HG03060 (cell line): ENCODE measurements around the gene PCYT1A.

Experiments
- ATAC-seq: cut with Tn5 transposase; IDR thresholded peaks from one replicate; pipeline ENCODE4 v1.9.1; 2021; ENCODE audit warnings: low read depth, moderate number of reproducible peaks; ENCODE audit not compliant: unreplicated experiment

The PCYT1A gene

DNA sequence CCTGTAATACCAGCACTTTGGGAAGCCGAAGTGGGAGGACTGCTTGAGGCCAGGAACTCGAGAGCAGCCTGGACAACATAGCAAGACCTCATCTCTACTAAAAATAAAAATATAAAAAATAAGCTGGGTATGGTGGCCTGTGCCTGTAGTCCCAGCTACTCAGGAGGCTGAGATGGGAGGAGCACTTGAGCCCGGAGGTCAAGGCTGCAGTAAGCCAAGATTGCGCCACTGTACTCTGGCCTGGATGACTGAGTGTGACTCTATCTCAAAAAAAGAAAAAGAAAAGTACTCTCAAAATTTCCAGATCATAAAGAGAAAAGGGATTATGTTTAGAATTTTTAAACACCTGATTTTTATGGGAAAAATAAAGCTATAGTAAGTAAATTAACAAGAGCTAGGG, 47.1 kb downstream of the PCYT1A start:
- no peak for ATAC-seq

DNA sequence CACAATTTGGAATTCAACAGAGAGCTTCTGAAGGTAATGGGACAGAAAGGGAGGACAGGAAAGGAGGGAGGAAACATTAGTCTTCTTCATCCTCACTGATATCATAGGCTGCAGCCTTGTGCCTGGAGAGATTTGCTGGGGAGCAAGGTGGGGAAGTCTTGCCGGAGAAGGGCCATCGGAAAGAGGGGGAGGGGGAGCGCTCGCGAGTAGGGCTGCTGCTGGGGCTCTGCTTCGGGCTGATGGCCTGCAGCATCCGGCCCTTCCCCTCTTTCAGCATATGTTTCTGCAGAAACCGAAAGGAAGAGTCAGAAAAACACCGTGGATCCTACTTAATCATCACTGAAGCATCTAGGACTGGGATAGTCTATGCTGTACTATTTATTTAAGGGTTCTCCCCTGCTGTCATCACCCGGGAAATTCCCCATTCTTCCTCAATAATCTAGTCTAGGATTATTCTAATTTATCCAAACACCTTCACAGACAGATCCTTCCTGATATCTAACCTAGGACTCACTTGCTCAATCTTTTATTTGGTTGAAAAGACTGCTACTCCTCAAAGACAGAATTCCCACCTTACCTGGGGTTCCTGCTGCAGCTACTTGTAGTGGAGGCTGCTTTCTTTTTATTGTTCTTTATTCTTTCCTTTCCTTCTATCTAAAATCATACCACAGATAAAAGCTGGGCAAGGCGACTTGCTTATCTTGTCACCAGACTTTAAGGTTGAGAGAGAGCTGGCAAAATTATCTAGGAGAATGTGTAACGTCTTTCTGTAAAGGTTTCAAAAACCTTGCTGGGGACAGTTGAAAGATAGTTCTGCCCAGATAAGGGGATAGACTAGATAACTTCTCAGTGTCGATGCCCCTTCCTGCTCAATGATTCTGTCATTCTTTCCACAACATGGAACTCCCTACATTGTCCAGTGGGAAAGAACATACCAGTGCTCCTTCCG, 48.6 kb downstream of the PCYT1A start:
- no peak for ATAC-seq

DNA sequence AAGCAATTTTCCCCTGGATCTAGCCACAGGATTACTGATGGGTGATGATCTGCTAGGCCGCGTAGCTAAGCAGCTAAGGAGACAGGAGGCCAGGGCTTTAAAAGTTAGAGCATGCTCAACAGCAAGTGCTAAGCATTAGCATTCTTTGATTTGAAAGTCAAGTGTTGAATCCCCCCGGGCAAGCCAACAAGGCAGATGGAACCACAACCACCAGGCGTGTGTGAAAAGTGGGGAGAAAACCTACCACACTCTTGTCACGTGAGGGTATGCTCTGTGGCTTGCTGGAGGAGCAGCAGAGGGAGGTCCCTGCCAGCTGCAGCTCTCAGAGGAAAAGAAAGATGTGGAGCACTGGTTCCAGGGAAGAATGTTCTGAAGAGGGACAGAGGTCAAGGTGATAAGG, 50.3 kb downstream of the PCYT1A start:
- no peak for ATAC-seq

DNA sequence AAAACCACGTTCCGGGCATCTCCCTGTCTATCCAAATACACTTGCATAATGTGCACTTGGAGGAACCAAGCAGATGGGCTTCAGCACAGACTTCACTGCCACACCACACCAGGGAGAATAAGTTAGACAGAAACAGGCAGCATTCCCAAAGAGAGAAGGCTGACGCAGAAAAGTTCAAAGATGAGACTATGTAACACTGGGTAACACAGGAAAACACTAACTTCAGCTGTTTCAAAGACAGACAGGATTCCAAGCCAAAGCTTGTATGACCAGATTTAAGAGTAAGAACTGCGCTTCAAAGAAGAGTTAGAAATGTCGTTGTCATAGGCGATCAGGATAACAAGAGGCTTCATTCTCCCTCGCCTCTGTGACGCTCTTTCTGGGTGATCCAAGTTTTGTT, 51.3 kb downstream of the PCYT1A start:
- no peak for ATAC-seq

DNA sequence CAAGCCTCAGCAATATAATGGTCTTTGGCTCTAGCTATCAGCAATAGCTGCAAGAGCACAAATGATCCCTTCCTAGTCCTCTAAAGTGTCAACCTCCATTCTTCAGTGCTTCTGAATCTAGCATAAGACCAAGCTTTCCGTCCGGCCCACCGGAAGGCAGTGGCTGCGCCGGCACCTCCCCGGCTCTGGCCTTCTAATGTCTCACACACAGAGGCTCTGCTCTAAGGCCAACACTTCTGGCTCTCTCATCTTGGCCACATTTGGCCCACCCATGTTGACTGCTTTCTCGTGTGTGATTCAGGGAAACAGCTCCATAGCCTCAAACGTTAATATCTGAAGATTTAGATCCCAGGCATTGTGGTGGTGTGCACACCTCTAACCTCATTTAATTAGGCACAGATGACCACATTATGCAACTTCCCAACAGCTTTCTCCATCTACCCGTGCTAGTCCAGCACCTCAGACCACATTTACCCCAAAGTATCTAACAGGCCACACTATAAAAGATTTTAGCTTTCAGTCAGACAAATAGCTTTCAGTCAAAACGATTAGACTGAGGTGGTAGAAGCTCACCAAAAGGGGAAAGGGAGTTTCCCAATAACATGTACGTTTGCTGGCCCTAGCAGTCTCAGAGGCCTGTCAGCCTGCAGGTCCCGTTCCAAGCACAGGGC, 51.9 kb downstream of the PCYT1A start:
- no peak for ATAC-seq

DNA sequence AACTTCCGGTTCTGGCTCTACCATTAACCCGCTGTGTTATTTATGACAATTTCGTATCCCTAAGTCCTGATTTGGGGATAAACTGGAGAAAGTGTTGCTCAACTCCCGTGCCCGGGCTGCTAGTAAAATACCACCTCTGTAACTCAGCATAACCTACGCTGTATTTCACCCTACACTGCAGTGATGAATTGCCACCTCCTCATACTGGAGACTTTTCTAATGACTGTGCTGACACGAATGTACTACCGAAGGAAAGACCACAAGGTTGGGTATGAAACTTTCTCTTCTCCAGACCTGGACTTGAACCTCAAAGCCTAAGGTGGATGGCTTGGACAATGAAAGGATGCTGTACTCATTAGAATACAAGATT, 54.7 kb downstream of the PCYT1A start:
- ATAC-seq, result no peak

DNA sequence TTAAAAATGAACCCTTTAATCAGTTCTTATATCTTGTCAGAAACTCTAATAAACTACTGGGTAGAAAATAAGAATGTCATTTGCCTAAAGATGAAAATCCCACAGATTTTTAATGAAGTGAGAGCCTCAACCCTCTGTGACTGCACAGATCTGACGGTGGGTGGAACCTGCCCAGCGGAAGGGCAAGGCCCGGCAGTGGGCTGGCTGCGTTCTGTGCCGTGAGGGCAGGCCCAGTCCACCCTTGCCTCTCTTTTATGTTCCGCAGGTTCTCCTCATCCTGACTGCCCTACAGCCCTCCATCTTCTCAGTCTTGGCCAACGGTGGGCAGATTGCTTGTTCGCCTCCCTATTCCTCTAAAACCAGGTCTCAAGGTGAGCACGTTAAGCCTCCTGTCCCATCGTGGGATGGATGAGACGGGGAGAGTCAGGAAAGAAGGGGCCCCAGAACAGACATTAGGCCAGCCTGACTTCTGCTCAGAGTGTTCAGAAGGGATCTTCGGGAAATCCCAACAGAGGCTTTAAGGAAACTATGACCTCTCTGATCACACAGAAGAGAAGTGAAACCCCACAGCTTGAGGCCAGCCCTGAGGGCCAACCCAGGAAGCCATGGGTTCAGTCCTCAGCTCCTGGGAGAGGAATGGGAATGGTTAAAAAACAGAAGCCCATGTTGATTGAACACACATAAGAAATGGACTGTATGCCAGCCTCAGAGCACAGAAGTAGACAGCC, 55.2 kb downstream of the PCYT1A start:
- ATAC-seq, result no peak

DNA sequence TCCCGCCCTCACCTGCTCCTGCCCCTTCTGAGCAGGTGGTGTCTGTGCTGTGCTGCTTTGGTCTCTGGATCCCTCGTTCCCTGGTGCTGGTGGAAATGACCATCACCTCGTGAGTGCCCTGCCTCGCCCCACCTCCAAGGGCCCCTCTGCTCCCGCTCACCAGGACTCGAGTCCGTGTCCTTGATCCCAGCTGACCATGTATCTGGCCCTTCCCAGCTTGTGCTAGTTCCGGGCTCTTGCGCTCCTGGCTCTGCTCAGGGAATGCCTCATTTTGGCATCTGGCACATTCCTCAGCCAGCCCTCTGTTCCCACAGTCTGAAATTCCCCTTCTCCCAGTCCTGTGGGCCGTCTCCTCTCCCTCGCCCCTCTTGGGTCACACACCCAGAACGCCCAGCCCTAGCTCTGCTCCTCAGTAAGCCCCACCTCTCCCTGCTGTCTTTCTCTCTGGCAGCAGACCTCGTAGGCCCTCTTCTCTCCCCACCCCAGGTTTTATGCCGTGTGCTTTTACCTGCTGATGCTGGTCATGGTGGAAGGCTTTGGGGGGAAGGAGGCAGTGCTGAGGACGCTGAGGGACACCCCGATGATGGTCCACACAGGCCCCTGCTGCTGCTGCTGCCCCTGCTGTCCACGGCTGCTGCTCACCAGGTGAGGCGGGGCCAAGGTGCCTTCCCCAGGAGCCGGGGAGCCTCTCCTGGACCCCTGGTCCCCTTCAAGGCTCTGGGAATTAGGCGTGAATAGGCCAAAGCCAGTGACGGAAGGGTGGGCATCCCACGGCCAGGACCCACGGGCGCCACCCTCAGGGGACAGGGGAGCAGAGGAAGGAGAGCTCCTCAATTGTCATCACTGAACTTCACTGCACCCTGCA, 59.7 kb downstream of the PCYT1A start:
- ATAC-seq, result no peak

DNA sequence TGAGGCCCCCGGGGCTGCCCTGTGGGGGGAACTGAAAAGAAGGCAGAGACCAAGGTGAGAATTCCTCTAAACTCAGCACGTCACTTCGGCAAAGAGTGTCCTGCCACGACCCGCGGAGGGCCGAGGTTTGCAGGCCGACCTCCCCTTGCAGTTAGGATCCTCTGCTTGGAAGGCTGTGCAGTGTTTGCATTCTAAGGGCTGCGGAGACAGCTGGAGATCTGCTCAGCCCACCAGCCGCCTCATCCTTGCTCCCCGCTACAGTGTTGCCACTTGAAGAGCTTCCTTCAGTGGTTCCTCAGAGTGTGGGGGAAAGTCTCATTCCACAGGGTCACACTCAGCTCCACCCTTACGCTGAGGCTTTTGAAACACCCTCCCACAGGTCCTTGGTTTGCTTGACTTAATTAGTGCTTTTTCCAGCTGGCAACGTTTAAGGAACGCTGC, 60.4 kb downstream of the PCYT1A start:
- ATAC-seq, result no peak

DNA sequence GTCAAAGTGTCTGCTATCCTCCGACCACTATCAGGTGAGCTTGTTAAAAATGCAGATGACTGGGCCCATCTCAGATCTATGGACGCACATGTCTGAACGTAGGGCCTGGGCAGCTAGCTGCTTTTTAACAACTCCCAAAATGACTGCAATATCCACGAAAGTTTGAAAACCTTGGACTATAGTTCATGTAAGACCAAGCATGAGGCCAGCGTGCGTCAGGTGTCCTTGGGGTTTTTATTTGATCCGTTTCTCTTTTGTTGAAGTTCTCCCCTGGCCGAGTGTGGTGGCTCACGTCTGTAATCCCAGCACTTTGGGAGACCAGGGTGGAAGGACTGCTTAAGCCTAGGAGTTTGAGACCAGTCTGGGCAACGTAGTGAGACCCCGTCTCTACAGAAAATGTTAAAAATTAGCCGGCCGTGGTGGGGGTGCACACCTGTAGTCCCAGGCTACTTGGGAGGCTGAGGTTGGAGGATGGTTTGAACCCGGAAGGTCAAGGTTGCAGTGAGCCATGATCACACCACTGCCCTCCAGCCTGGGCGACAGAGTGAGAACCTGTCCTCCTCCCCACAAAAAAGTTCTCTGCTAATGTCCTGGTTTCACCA, 61.7 kb downstream of the PCYT1A start:
- ATAC-seq, result no peak

DNA sequence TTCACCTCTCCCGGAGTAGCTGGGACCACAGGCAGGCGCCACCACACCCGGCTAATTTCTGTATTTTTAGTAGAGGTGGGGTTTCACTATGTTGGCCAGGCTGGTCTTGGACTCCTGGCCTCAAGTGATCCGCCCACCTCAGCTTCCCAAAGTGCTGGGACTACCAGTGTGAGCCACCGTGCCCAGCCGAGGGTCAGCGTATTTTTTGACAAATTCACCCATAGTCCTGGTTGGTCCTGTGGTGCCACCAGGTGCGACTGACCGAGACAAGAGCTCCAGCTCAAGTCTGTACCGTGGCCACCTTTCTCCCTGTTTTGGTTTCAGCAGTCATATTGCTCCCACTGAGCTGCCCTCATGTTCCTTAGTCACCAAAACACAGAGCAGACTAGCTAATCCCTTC, 62.4 kb downstream of the PCYT1A start:
- ATAC-seq, result no peak

DNA sequence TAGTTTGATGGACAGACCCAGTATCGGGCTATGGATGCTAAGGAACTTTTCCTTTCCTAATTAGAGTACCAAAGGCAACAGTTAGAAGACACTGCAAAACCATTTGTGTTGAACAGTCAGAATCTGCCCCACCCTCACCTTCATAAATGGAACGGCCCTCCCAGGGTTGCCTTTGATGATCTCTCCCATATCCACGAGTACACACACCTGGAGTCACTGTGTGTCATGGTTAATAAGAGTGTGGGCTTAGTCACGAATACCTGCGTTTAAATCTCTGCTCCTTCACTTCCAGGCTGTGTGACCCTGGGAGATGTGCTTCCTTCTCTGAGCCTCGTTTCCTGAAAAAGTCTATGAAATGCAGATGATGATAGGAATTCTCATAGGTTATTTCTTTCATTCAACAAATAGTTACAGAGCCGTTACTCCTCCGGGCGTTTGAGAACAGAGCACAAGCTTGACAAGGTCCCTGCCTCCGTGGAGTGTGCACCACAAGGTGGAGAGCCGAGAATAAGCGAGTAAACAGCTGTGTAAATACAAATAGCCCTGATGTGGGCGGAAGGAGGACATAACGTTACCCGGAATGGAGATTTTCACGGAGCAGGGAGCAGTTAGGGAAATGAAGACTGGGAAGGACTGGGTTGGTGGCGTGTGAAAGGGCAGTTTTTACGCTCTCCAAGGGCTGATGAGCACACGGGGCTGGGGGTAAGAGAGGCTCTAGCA, 64.5 kb downstream of the PCYT1A start:
- ATAC-seq, result no peak

DNA sequence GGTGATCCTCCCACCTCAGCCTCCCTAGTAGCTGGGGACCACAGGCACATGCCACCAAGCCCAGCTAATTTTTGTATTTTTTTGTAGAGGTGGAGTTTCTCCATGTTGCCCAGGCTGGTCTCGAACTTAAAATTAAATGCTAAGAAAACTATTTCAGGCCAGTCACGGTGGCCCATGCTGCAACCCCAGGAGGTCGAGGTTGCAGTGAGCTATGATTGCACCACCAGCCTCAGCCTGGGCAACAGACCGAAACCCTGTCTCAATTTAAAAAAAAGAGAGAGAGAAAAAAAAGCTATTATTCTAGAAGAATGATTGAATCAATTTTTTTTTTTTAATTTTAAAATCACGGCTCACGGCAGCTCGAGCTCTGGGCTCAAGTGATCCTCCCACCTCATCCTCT, 66.5 kb downstream of the PCYT1A start:
- no peak for ATAC-seq

DNA sequence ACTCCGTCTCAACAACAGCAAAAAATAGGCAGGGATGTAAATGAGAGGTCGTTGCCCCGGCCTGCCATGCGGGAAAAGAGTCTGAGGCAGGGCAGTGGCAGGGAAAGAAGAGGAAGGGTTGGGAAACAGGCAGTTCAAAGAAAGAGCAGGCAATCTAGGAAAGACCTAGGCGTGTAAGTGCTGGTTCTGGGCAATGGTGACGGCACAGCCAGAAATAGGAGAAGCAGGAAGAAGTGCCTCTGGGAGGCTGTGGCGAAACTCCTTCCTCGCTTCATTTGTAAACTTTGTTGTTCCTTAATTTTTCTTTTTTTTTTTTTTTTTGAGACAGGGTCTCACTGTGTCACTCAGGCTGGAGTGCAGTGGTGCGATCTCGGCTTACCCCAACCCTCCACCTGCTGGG, 66.9 kb downstream of the PCYT1A start:
- no peak for ATAC-seq

DNA sequence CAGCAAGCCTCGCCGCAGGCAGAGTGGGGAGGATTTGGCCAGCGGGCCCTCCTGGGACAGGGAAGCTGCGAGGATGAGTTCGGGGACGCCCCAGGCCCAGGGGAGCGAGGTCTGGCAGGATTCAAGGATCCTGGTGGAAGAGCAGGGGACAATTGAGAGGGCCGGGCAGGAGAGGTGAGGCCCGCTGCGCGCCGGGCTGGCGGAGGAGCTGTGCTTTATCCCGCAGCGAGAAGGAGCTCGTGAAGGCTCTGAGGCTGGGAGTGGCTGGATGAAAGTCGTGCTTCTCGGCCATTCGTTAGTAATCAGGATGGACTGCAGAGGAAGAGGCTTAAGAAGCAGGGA, 67.6 kb downstream of the PCYT1A start:
- no peak for ATAC-seq

DNA sequence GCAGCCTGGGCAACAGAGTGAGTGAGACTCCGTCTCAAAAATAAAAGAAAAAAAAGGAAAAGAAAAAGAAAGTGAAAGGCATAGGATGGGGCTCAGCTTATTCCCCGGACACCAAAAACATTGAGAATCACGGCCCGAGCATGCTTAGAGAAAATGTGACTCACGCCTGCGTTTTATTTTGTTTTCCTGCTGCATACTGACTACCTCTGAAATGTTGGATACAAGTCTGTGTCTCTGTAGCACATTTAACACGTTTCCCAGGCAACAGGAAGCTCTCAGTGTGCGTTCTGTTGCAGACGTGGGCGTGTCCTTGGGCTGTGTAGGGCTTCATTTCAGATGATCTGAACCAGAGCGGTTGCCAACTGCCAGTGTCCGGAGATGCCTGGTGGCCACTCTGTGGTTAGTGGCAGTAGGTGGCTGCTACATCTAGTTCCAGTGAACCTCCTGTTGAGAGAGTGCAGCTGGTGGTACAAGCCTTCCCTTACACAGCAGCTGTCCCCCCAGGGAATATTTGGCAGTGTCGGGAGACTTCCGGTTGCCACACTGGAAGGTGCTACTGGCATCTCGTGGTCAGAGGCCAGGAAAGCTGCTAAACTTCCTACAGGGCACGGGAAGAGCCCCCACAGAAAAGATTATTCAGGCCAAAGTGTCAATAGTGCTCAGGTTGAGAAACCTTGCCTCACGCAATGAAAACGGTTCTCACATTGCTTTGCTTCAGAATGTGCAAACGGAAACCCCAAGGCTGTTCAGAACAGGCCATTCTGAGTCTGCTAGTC, 68.1 kb downstream of the PCYT1A start:
- no peak for ATAC-seq

DNA sequence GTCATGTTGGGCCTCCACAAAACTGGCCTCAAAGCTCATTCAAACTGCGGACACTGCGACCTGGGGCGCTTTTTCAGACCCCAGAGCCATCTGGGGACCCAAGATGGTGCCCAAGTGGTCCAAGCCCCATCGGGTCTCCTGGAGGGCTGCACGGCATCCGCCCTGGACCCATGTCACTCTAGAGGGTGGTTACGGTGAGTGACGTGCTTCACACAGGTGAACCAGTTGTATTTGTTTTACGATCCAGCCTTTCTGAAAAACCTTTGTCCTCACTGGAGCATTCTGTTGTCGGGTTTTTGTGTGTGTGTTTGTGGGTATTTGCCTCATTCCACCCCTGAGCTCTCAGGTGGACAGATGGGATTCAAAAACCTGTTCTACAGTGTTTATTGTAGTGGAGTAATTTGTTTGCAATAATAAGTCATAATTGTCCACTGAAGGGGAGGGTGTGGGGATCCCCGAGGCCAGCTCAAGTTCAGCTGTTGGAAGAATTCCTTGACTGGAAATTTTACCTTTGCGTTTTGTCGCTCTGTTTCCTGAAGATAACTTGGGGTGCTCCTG, 69.3 kb downstream of the PCYT1A start:
- no peak for ATAC-seq
